K562 (cell line): ENCODE data around the gene MED19. TPM values are rescaled to one million over a fixed set of nuclear protein-coding genes. Genes with fewer than 3 reads are reported as not detected.

ENCODE experiments used
- BCOR ChIP-seq: fragments of 450-650 bp; IDR thresholded peaks from 2 replicates; pipeline ENCODE4 v1.6.1; 2016
- BDP1 ChIP-seq: IDR thresholded peaks from 3 replicates; pipeline ENCODE4 v1.6.1; 2011; ENCODE audit not compliant: insufficient read length, insufficient read depth
- BRF1 ChIP-seq: IDR thresholded peaks from 3 replicates; pipeline ENCODE4 v1.6.1; 2011; ENCODE audit warnings: borderline replicate concordance, mild to moderate bottlenecking; ENCODE audit not compliant: insufficient read length; ENCODE audit errors: extremely low read depth
- CREM ChIP-seq: IDR thresholded peaks from 2 replicates; pipeline ENCODE4 v1.6.1; 2014; ENCODE audit warnings: antibody characterized with exemption, low read depth
- CTBP1 ChIP-seq: fragments of 450-650 bp; IDR thresholded peaks from 2 replicates; pipeline ENCODE4 v1.6.1; 2016; ENCODE audit warnings: borderline replicate concordance
- GATA2 ChIP-seq: sonication (generic); formaldehyde crosslinking; IDR thresholded peaks from 2 replicates; pipeline ENCODE4 v1.4.0; 2020; ENCODE audit warnings: mild to moderate bottlenecking, missing genetic modification reagents
- GTF2A2 ChIP-seq: IDR thresholded peaks from 2 replicates; pipeline ENCODE4 v1.6.1; 2016; ENCODE audit warnings: mild to moderate bottlenecking, missing genetic modification characterization, missing compliant biosample characterization
- GTF2E2 ChIP-seq: fragments of 200-800 bp; sonication (Bioruptor generic); IDR thresholded peaks from 2 replicates; pipeline ENCODE4 v1.6.1; 2016; ENCODE audit warnings: missing genetic modification characterization, missing compliant biosample characterization
- HNRNPL ChIP-seq: fragments of 200-400 bp; formaldehyde crosslinking; IDR thresholded peaks from 2 replicates; pipeline ENCODE4 v1.6.1; 2017; ENCODE audit warnings: low read depth, mild to moderate bottlenecking, low read length
- KLF1 ChIP-seq: fragments of 450-650 bp; IDR thresholded peaks from 2 replicates; pipeline ENCODE4 v1.6.1; 2016; ENCODE audit warnings: missing genetic modification characterization, missing compliant biosample characterization
- L3MBTL2 ChIP-seq: fragments of 450-650 bp; IDR thresholded peaks from 2 replicates; pipeline ENCODE4 v1.6.1; 2016; ENCODE audit warnings: mild to moderate bottlenecking, moderate library complexity
- MEIS2 ChIP-seq: fragments of 450-650 bp; IDR thresholded peaks from 2 replicates; pipeline ENCODE4 v1.6.1; 2014; ENCODE audit warnings: mild to moderate bottlenecking; ENCODE audit not compliant: partially characterized antibody
- NR2F6 ChIP-seq: fragments of 450-650 bp; formaldehyde crosslinking; IDR thresholded peaks from 2 replicates; pipeline ENCODE4 v1.4.0; 2020; ENCODE audit warnings: mild to moderate bottlenecking
- OTX1 ChIP-seq: fragments of 450-650 bp; formaldehyde crosslinking; IDR thresholded peaks from 2 replicates; pipeline ENCODE4 v1.4.0; 2022; ENCODE audit warnings: mild to moderate bottlenecking
- PTTG1 ChIP-seq: fragments of 450-650 bp; IDR thresholded peaks from 2 replicates; pipeline ENCODE4 v1.6.1; 2016; ENCODE audit warnings: low read depth, mild to moderate bottlenecking, missing genetic modification characterization, missing compliant biosample characterization
- RAD21 ChIP-seq, 2 experiments: fragments of 250-450 bp in 1 of 2; fragments of 450-650 bp in 1 of 2; sonication (Bioruptor Pico) in 1 of 2; formaldehyde crosslinking in 1 of 2; IDR thresholded peaks in 1 of 2; conservative IDR thresholded peaks in 1 of 2; 2 replicates each; pipeline versions ENCODE4 v1.4.0 to v1.8.0; 2020 to 2022; ENCODE audit warnings: mild to moderate bottlenecking in 2 of 2, moderate library complexity in 1 of 2
- RB1 ChIP-seq: fragments of 450-650 bp; IDR thresholded peaks from 2 replicates; pipeline ENCODE4 v1.6.1; 2017; ENCODE audit warnings: low read depth, mild to moderate bottlenecking
- SPI1 ChIP-seq: IDR thresholded peaks from 2 replicates; pipeline ENCODE4 v1.6.1; 2011; ENCODE audit warnings: low read depth, low read length, control low read depth, borderline replicate concordance
- TRIM25 ChIP-seq: fragments of 450-650 bp; IDR thresholded peaks from 2 replicates; pipeline ENCODE4 v1.7.0; 2016; ENCODE audit warnings: borderline replicate concordance
- ZFP36 ChIP-seq: fragments of 150-350 bp; IDR thresholded peaks from 2 replicates; pipeline ENCODE4 v1.6.1; 2018; ENCODE audit warnings: low read length, low read depth; ENCODE audit not compliant: partially characterized antibody
- ZNF263 ChIP-seq: sonication (generic); formaldehyde crosslinking; IDR thresholded peaks from 2 replicates; pipeline ENCODE4 v1.8.0; 2022; ENCODE audit warnings: mild to moderate bottlenecking, missing genetic modification reagents, borderline replicate concordance
- ZNF3 ChIP-seq: fragments of 250-450 bp; sonication (Bioruptor Pico); IDR thresholded peaks from 2 replicates; pipeline ENCODE4 v1.5.0; 2021; ENCODE audit warnings: mild to moderate bottlenecking, moderate library complexity
- ZNF384 ChIP-seq: IDR thresholded peaks from 2 replicates; pipeline ENCODE4 v1.6.1; 2012; ENCODE audit warnings: low read depth, low read length, improper control_type of control experiment
- ZNF586 ChIP-seq: fragments of 450-650 bp; formaldehyde crosslinking; conservative IDR thresholded peaks from 2 replicates; pipeline ENCODE4 v1.4.0; 2020; ENCODE audit warnings: mild to moderate bottlenecking, moderate library complexity
- ZNF75A ChIP-seq: fragments of 450-650 bp; formaldehyde crosslinking; IDR thresholded peaks from 2 replicates; pipeline ENCODE4 v1.4.0; 2020; ENCODE audit warnings: mild to moderate bottlenecking
- ZNF77 ChIP-seq: fragments of 250-450 bp; sonication (Bioruptor Pico); IDR thresholded peaks from 2 replicates; pipeline ENCODE4 v1.5.0; 2020
- ZNF830 ChIP-seq: fragments of 250-450 bp; sonication (Bioruptor Pico); IDR thresholded peaks from 2 replicates; pipeline ENCODE4 v1.5.0; 2021; ENCODE audit warnings: mild to moderate bottlenecking
- polyA plus RNA-seq, 8 experiments: library from polyadenylated mRNA; depleted of rRNA in 4 of 8; stranded (reverse) in 5 of 8; unstranded in 3 of 8; fragments of >200 nt; fragmentation: Nextera tagmentation in 2 of 8; fragmentation: Illumina TruSeq in 1 of 8; extraction: Ambion mirVana in 2 of 8; extraction: Trizol in 1 of 8; gene quantifications; 2 replicates each; pipeline versions ENCODE4 v1.2.1 to v1.2.3, GENCODE V29; 2011 to 2014; ENCODE audit warnings: inconsistent platforms in 1 of 8, missing spikeins in 1 of 8
- total RNA-seq, 7 experiments: library from RNA; depleted of rRNA in 6 of 7; stranded (reverse); fragments of >200 nt in 6 of 7; fragmentation: Illumina TruSeq in 2 of 7; extraction: Trizol in 2 of 7; gene quantifications; 2 replicates each; pipeline versions ENCODE4 v1.2.1 to v1.2.3, GENCODE V29; 2011 to 2021; ENCODE audit warnings: low replicate concordance in 1 of 7

Gene MED19
- total and polyA plus RNA-seq, 9 of the 15 experiments (the other 6 are each of a cell fraction or from before 2014, with no cell fraction given) = 7.3 to 23.5 (median 15.0) TPM

DNA sequence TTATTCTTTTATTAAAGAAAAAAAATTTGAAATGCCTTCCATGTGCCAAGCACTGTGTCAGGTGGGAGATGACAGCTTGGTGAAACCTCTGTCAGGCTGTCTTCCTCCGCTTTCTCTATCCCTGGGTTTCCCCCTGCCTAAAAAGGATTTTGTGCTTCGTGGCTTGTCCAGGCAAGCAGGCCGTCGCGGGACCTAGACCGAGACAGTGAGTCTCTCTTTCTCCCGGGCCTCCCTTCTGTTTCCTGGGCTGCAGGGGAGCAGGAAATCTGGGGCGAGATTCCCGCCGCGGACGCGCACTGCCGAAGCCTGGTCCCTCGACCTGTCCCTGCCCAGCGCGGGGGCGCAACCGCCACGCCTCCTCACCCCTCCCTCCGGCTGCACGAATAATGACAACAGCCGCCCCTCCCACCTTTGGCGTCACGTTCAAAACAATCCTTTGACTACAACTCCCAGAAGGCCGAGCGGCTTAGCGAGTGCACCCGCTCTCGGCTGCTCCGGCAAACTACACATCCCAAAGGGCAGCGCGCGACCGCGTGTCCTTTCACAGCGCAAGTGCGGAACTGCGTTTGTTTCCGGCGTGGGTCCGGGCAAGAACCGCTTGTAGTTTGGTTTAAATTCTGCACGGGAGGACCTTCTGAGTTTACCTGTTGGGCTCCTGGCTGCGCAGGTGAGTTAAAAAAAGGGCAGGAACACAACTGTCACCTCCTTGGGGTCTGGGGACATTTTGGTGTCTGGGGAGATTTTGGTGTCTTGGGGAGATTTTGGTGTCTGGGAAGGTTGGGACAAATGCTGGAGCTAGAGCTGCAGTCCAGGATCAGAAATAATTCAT lies 54.6 kb downstream of the MED19 start, which contains the start of gene CLP1 (continued):
- TF ChIP-seq BRF1 (no peak), PTTG1 (tag) (no peak), ZNF77 (CRISPR knock-in tag) (no peak), ZNF3 (CRISPR knock-in tag) (no peak), OTX1 (0 out of 2 replicates have a peak, but pooled peaks have one; percentile 29), NR2F6 (no peak), BCOR (no peak), ZNF263 (CRISPR knock-in tag) (no peak), ZNF75A (CRISPR knock-in tag) (no peak), TRIM25 (no peak), ZFP36 (peak; percentile 5), ZNF384 (peak; percentile 39; the same call in 1 of the 2 replicates), GATA2 (CRISPR knock-in tag) (no peak), SPI1 (peak; percentile 79), RB1 (peak; percentile 79), L3MBTL2 (peak; percentile 86), GTF2E2 (tag) (peak; percentile 46; the same call in 1 of the 2 replicates), MEIS2 (peak; percentile 57), ZNF586 (CRISPR knock-in tag) (0 out of 2 replicates have a peak, but pooled peaks have one; percentile 40), HNRNPL (no peak), RAD21 (CRISPR knock-in tag; conservative IDR thresholded peaks at IDR 0.05 in 1 of 2, IDR thresholded peaks at IDR 0.05 in 1 of 2) (0 out of 4 replicates have a peak, but pooled peaks of 1 of the 2 experiments have one; percentile 6), ZNF830 (CRISPR knock-in tag) (no peak), KLF1 (peak; percentile 41; the same call in 1 of the 2 replicates), GTF2A2 (tag) (no peak), CREM (peak; percentile 95), CTBP1 (peak; percentile 50; the same call in 1 of the 2 replicates), BDP1 (no peak)
